HG02642 (cell line): ENCODE measurements around the gene AGXT.

Source experiments
- ATAC-seq: cut with Tn5 transposase; IDR thresholded peaks from one replicate; pipeline ENCODE4 v1.9.1; 2021; ENCODE audit warnings: mild to moderate bottlenecking; ENCODE audit not compliant: unreplicated experiment, poor library complexity

The AGXT gene

GRCh38 chr2:240912878-240913809 is 44.5 kb downstream of the AGXT start:
- ATAC-seq: no peak

- no peak for ATAC-seq
Observed at GRCh38 chr2:240913810-240914644, 45.4 kb downstream of the AGXT start.

GRCh38 chr2:240914645-240915525 is 46.3 kb downstream of the AGXT start:
- no peak for ATAC-seq

- ATAC-seq: no peak
Observed at GRCh38 chr2:240915526-240916341, 47.1 kb downstream of the AGXT start.

- ATAC-seq: no peak
Observed at GRCh38 chr2:240916571-240917008, 48.0 kb downstream of the AGXT start.

GRCh38 chr2:240917009-240917683 is 48.5 kb downstream of the AGXT start:
- ATAC-seq: no peak

- ATAC-seq: no peak
Observed at GRCh38 chr2:240917684-240918257, 49.1 kb downstream of the AGXT start.

GRCh38 chr2:240918258-240919091 is 49.9 kb downstream of the AGXT start:
- no peak for ATAC-seq

- ATAC-seq: no peak
Observed at GRCh38 chr2:240919161-240919781, 50.6 kb downstream of the AGXT start.

GRCh38 chr2:240919786-240920782 is 51.5 kb downstream of the AGXT start:
- no peak for ATAC-seq

GRCh38 chr2:240920783-240921231 is 52.2 kb downstream of the AGXT start:
- ATAC-seq: no peak

- no peak for ATAC-seq
Observed at GRCh38 chr2:240921311-240921994, 52.8 kb downstream of the AGXT start.

- ATAC-seq: no peak
Observed at GRCh38 chr2:240921995-240922244, 53.3 kb downstream of the AGXT start.

GRCh38 chr2:240922245-240922981 is 53.8 kb downstream of the AGXT start:
- no peak for ATAC-seq

GRCh38 chr2:240922982-240923537 is 54.4 kb downstream of the AGXT start:
- ATAC-seq: no peak
